ENCODE measurements around the gene RPIA. TPM values are rescaled to one million over a fixed set of nuclear protein-coding genes. Genes with fewer than 3 reads are reported as not detected.

RPIA gene
- total and polyA plus RNA-seq, 9 of the 15 experiments (the other 6 are each of a cell fraction or from before 2014, with no cell fraction given): 7.8 to 41.2 (median 25.8) TPM

DNA sequence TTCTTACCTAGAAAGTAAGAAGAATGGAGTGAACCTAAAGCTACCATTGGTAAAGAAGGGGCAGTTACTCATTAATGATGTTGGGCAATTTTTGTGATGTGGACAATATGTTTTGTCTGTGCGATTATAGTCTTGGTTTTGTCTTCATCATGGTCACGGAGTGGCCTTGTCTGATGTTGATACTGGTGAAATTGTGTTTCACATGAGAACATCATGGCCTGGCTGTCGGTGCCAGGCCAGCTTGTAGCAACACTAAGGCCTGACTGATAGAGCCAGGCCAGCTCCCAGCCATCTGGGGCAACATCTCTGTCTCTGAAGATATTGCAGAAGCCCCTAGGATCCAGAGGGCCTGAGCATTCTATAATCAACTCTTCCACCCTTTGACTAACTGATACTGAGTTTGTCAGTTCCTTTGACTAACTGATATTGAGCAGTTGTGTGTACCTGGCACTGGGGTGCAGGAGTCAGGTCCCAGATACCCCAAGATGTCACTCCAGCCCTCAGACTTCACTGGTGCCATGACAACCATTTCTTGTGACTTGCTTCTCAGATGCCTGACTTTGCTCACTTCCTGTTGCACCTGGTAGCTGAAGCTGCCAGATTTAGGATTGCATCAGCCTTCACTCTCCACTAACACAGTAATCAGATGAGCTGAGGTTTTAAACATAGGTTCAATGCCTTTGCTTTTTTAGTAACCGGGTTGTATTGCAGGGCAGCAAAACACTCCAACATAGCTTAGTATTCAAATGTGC, 62.5 kb downstream of the RPIA start (continued):
- TF ChIP-seq, protein P1, sequence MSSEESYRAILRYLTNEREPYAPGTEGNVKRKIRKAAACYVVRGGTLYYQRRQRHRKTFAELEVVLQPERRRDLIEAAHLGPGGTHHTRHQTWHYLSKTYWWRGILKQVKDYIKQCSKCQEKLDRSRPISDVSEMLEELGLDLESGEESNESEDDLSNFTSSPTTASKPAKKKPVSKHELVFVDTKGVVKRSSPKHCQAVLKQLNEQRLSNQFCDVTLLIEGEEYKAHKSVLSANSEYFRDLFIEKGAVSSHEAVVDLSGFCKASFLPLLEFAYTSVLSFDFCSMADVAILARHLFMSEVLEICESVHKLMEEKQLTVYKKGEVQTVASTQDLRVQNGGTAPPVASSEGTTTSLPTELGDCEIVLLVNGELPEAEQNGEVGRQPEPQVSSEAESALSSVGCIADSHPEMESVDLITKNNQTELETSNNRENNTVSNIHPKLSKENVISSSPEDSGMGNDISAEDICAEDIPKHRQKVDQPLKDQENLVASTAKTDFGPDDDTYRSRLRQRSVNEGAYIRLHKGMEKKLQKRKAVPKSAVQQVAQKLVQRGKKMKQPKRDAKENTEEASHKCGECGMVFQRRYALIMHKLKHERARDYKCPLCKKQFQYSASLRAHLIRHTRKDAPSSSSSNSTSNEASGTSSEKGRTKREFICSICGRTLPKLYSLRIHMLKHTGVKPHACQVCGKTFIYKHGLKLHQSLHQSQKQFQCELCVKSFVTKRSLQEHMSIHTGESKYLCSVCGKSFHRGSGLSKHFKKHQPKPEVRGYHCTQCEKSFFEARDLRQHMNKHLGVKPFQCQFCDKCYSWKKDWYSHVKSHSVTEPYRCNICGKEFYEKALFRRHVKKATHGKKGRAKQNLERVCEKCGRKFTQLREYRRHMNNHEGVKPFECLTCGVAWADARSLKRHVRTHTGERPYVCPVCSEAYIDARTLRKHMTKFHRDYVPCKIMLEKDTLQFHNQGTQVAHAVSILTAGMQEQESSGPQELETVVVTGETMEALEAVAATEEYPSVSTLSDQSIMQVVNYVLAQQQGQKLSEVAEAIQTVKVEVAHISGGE (CRISPR knock-in tag; IDR thresholded peaks at IDR 0.05): no peak
- TF ChIP-seq SMAD4 (CRISPR knock-in tag; conservative IDR thresholded peaks at IDR 0.05) (peak; percentile 52; the same call in 1 of the 2 replicates), RHOXF2B (CRISPR knock-in tag; conservative IDR thresholded peaks at IDR 0.05) (no peak), HDAC2 (IDR thresholded peaks at IDR 0.05) (peak; percentile 55; the same call in 1 of the 2 replicates), HMGN3 (IDR thresholded peaks at IDR 0.05; ENCODE audit: borderline replicate concordance, extremely low read depth, insufficient read length, low read depth, low read length) (no peak), ETV1 (tag; conservative IDR thresholded peaks at IDR 0.05; ENCODE audit: low read depth) (peak; percentile 47; the same call in 1 of the 2 replicates), EP400 (IDR thresholded peaks at IDR 0.05) (0 out of 2 replicates have a peak, but pooled peaks have one; percentile 49), MBD2 (IDR thresholded peaks at IDR 0.05; ENCODE audit: borderline replicate concordance, low read depth) (no peak), HDAC1 (IDR thresholded peaks at IDR 0.05) (no peak), ATF2 (CRISPR knock-in tag; IDR thresholded peaks at IDR 0.05) (no peak), EWSR1 (IDR thresholded peaks at IDR 0.05; ENCODE audit: borderline replicate concordance, low read depth, partially characterized antibody) (no peak), RCOR1 (IDR thresholded peaks at IDR 0.05; ENCODE audit: borderline replicate concordance in 1 of 2, low read depth in 2 of 2, low read length in 2 of 2) (peak in 1 of 2 experiments; percentile 87; a peak in 2 of 4 replicates), SPI1 (IDR thresholded peaks at IDR 0.05; ENCODE audit: borderline replicate concordance, low read depth, low read length) (0 out of 2 replicates have a peak, but pooled peaks have one; percentile 6), TCFL5 (CRISPR knock-in tag; conservative IDR thresholded peaks at IDR 0.05) (no peak)
- TF ChIP-seq, protein P2, sequence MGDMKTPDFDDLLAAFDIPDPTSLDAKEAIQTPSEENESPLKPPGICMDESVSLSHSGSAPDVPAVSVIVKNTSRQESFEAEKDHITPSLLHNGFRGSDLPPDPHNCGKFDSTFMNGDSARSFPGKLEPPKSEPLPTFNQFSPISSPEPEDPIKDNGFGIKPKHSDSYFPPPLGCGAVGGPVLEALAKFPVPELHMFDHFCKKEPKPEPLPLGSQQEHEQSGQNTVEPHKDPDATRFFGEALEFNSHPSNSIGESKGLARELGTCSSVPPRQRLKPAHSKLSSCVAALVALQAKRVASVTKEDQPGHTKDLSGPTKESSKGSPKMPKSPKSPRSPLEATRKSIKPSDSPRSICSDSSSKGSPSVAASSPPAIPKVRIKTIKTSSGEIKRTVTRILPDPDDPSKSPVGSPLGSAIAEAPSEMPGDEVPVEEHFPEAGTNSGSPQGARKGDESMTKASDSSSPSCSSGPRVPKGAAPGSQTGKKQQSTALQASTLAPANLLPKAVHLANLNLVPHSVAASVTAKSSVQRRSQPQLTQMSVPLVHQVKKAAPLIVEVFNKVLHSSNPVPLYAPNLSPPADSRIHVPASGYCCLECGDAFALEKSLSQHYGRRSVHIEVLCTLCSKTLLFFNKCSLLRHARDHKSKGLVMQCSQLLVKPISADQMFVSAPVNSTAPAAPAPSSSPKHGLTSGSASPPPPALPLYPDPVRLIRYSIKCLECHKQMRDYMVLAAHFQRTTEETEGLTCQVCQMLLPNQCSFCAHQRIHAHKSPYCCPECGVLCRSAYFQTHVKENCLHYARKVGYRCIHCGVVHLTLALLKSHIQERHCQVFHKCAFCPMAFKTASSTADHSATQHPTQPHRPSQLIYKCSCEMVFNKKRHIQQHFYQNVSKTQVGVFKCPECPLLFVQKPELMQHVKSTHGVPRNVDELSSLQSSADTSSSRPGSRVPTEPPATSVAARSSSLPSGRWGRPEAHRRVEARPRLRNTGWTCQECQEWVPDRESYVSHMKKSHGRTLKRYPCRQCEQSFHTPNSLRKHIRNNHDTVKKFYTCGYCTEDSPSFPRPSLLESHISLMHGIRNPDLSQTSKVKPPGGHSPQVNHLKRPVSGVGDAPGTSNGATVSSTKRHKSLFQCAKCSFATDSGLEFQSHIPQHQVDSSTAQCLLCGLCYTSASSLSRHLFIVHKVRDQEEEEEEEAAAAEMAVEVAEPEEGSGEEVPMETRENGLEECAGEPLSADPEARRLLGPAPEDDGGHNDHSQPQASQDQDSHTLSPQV (IDR thresholded peaks at IDR 0.05): peak; percentile 25; the same call in 1 of the 2 replicates
